OCI-LY1 (cell line): Measurements from ENCODE around the gene EFHD2.

Experiments used
- CTCF ChIP-seq: fragments of 200-600 bp; sonication (generic), shearing (Covaris generic); IDR thresholded peaks from 2 replicates; pipeline ENCODE4 v1.5.1; 2017; ENCODE audit warnings: mild to moderate bottlenecking, antibody characterized with exemption, low read length, moderate library complexity, mixed read lengths
- EZH2 ChIP-seq: fragments of 200-600 bp; sonication (generic), shearing (Covaris generic); IDR thresholded peaks from 2 replicates; pipeline ENCODE4 v1.8.0; 2017; ENCODE audit warnings: borderline replicate concordance, mixed run types, mild to moderate bottlenecking, antibody characterized with exemption, low read length, moderate library complexity, mixed read lengths

DNA sequence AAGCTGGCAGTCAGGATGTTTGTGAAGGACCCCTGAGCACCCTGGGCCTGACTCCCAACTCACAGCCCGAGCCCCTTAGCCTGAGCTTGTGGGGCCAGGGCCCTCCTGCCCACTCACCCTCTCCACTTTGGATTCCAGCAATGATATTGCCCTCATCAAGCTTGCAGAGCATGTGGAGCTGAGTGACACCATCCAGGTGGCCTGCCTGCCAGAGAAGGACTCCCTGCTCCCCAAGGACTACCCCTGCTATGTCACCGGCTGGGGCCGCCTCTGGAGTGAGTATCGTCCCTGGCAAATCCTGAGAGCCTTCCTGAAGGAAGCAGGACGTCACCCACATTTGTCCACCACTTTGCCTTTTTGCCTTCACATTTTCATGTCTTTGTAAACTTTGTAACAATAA is 33.6 kb downstream of the EFHD2 start:
- TF ChIP-seq CTCF (no peak), EZH2 (no peak)
